Lower leg skin (tissue), 4 donors: ENCODE results near the gene GABRG3. TPM values are rescaled to one million over a fixed set of nuclear protein-coding genes. Genes with fewer than 3 reads are reported as not detected.

Experiments
- DNase-seq, 2 donors: peaks; one replicate each; pipeline ENCODE4 v3.0.0-alpha.2; 2019; ENCODE audit warnings: low spot score in 2 of 2
- H3K4me3 ChIP-seq: fragments of 200-600 bp; sonication (generic); 2 replicates; pipeline ENCODE4 v1.5.1; 2017; ENCODE audit warnings: mild to moderate bottlenecking, low read depth; ENCODE audit not compliant: poor library complexity, severe bottlenecking
- POLR2A ChIP-seq, 2 donors: fragments of 450-650 bp; IDR thresholded peaks; one replicate each; pipeline ENCODE4 v1.6.1; 2016 to 2017; ENCODE audit warnings: antibody characterized with exemption in 2 of 2, mild to moderate bottlenecking in 1 of 2, moderate library complexity in 1 of 2
- WGBS, 2 donors: methylation state at CpG; one replicate each; pipeline ENCODE4 v1.1.5; 2018; 5-methylcytosine and 5-hydroxymethylcytosine counted together
- intact Hi-C: fragments of 100-400 bp; cut with DNase I; formaldehyde crosslinking; loops from one replicate; pipeline ENCODE4 v1.15.0; 2023; ENCODE audit warnings: low total_unique reads
- total RNA-seq, 4 donors: library from RNA; depleted of rRNA; stranded (reverse); fragments of >200 nt; gene quantifications; one replicate each; pipeline ENCODE4 v1.1.0, GENCODE V29; 2016
- TF ChIP-seq, protein P1 (sequence below), 3 donors: fragments of 450-650 bp; IDR thresholded peaks; one replicate each; pipeline ENCODE4 v1.5.1; 2016; ENCODE audit warnings: antibody characterized with exemption in 3 of 3, mild to moderate bottlenecking in 3 of 3, moderate library complexity in 2 of 3

The GABRG3 gene
- total RNA-seq, 4 donors from 2014 or later = 0.12 to 0.49 (median 0.25) TPM

DNA sequence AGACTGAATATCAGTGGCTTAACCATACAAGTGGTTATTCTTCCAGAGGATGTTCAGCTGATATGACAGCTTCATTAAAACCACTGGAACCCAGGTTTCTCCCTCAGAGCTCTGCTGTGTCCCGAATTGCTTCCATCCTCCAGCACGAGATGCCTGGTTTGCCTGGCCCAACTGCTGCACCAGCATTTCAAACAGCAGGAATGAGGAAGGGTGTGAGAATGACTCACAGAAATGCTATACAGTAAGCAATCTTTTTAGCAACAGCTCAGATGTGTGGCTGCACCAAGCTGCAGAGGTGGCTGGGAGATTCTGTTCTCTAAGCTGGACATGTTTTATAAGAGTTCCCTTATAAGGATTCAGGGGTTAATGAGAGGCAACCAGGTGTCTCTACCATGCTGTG, 271.0 kb downstream of the GABRG3 start:
- intact Hi-C loops = no loop called here
- no peak overlapping the region for H3K4me3 ChIP-seq
- TF ChIP-seq, protein P1, sequence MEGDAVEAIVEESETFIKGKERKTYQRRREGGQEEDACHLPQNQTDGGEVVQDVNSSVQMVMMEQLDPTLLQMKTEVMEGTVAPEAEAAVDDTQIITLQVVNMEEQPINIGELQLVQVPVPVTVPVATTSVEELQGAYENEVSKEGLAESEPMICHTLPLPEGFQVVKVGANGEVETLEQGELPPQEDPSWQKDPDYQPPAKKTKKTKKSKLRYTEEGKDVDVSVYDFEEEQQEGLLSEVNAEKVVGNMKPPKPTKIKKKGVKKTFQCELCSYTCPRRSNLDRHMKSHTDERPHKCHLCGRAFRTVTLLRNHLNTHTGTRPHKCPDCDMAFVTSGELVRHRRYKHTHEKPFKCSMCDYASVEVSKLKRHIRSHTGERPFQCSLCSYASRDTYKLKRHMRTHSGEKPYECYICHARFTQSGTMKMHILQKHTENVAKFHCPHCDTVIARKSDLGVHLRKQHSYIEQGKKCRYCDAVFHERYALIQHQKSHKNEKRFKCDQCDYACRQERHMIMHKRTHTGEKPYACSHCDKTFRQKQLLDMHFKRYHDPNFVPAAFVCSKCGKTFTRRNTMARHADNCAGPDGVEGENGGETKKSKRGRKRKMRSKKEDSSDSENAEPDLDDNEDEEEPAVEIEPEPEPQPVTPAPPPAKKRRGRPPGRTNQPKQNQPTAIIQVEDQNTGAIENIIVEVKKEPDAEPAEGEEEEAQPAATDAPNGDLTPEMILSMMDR (IDR thresholded peaks at IDR 0.05) = no peak
- no peak for TF ChIP-seq POLR2A (IDR thresholded peaks at IDR 0.05)
- WGBS, 2 donors = 57 to 65% methylated on average over 2 of the region's 2 CpGs
- DNase-seq = no peak

DNA sequence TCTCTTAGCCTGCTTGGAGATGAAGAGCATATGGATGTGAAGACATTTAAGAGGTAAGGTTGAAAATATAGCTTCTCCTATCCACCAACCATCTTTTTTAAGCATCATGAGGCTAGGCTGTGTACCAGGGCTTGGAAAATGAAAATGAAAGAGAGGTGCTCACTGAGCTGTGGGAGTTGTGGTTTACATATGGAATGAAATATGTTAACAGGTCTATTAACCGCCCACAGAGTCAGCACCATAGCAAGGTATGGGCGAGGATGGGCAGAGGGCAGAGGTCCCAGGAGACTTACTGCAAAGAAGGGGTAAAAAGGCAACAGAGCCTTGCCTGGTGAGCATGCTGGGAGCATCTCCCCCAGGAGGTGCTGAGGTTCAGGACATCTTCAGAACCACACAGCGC, 273.1 kb downstream of the GABRG3 start:
- WGBS, 2 donors = 73 to 90% methylated on average over 3 of the region's 3 CpGs
- TF ChIP-seq POLR2A (IDR thresholded peaks at IDR 0.05) = no peak
- TF ChIP-seq, protein P1 (IDR thresholded peaks at IDR 0.05) = no peak
- no peak overlapping the region for H3K4me3 ChIP-seq
- no peak for DNase-seq
- intact Hi-C loops = no loop called here

DNA sequence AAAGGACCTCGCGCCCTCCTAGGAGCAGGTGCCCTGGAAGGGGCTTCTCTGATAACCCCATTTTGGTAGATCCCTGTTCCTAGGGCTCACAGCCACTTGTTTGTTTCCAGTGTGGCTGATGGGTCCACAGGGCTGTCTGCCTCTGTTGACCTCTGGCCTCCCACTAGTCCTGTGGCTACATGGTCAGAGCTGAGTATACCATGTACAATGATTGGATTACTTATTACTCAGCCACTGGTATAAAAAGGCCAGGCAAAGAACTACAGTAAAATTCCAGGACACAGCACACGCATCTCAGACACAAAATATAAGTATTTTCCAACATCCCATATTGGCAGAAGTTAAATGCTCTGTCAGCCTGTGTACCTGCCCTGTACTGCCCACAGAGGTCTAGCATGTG, 277.3 kb downstream of the GABRG3 start:
- no peak for TF ChIP-seq POLR2A (IDR thresholded peaks at IDR 0.05)
- TF ChIP-seq, protein P1 (IDR thresholded peaks at IDR 0.05) = no peak
- intact Hi-C loops = no loop called here
- no peak for DNase-seq
- no peak overlapping the region for H3K4me3 ChIP-seq
- WGBS, 2 donors = 95 to 97% methylated on average over 3 of the region's 3 CpGs

DNA sequence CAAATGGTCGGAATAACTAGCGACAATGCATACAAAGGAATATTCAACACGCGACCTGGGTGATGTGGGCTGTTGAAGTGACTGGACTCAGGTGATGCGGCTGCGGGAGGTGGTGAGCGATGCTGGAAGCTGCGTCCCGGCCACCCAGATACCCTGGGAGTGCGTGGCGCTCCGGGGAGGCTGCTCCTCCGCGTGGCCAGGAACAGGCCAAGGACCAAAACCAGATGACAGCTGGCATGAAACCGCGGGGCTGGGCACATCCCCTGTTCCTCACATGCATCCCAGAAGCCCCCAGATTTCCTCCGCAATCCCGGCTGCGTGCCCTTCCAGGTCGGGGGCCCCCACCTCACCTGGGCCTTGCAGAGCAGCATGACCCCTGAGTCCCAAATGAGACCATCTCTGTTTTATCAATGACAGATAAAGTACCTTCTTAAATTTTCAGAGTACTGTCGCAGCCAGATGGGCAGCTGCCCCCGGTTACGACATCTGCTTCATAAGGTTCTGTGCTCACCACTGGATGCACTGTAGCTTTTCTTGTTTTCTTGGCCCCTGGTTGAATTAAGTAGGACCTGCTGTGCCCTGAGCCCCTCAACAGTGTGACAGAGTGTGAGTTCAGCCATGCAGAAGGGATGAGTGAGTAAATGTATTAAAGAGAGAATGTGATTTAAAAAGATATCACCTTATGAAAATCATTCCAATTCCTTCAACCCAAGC, 278.2 kb downstream of the GABRG3 start:
- WGBS, 2 donors = 91 to 95% methylated on average over 23 of the region's 23 CpGs
- H3K4me3 ChIP-seq = no peak overlapping the region
- no peak for DNase-seq
- intact Hi-C loops = no loop called here
- TF ChIP-seq POLR2A (IDR thresholded peaks at IDR 0.05) = no peak
- TF ChIP-seq, protein P1 (IDR thresholded peaks at IDR 0.05) = no peak

DNA sequence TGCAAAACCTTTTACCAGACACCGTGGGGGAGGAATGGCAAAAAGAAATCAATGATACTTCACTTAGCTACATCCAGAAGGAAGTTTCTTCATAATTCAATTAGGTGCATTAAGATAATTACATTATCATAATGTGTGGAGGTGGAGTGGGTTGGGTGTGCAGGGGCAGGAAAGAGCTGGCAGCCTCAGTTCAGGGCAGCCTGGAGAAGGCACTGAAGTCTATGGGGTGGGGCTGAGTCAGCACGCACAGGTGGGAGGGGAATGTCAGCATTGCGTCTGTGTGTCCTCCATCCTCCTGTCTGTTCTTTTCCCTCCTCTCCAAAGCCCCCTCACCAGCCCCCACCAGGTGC, 278.8 kb downstream of the GABRG3 start:
- TF ChIP-seq POLR2A (IDR thresholded peaks at IDR 0.05) = no peak
- TF ChIP-seq, protein P1 (IDR thresholded peaks at IDR 0.05) = no peak
- DNase-seq = no peak
- 68 to 76% methylated on average over 3 of the region's 3 CpGs for WGBS, 2 donors
- H3K4me3 ChIP-seq = no peak overlapping the region
- intact Hi-C loops = no loop called here

DNA sequence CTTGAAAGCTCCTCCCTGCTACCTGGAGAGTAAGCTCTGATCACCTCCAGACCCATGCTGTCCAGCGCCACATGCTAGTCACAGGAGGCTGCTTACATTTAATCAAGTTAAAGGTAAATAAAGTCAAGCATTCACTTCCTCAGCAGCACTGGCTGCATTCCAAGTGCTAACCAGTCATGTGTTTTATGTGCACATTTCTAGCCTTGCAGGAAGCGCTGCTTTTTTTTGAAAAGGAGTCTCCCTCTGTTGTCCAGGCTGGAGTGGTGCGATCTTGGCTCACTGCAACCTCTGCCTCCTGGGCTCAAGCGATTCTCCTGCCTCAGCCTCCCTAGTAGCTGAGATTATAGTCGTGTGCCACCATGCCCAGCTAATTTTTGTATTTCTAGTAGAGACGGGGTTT, 279.2 kb downstream of the GABRG3 start:
- intact Hi-C loops = no loop called here
- 80 to 91% methylated on average over 6 of the region's 6 CpGs for WGBS, 2 donors
- H3K4me3 ChIP-seq = no peak overlapping the region
- TF ChIP-seq, protein P1 (IDR thresholded peaks at IDR 0.05) = no peak
- DNase-seq = no peak
